ENCODE measurements around the gene TMC7.

TMC7 gene

GRCh38 chr16:18983565-18984434 lies at the start of gene TMC7:
TMC7 (plus strand) TSS chr16:18983934; CDS start chr16:18984064, 130 bp downstream.
- peak within 1 kb of the TSS; percentile 54 for H3K4me3 ChIP-seq (ENCODE audit: control insufficient read depth, low read depth, low read length)
- peak; percentile 90 for TF ChIP-seq CTCF (IDR thresholded peaks at IDR 0.05; ENCODE audit: control insufficient read depth, insufficient read depth, low read depth, low read length, missing control alignments)
- DNase-seq (ENCODE audit: low read depth): no peak

GRCh38 chr16:18936727-18937340 lies 46.9 kb upstream of the TMC7 start:
- DNase-seq (ENCODE audit: low read depth): no peak
- no peak overlapping the region for H3K4me3 ChIP-seq (ENCODE audit: control insufficient read depth, low read depth, low read length)
- TF ChIP-seq CTCF (IDR thresholded peaks at IDR 0.05; ENCODE audit: control insufficient read depth, insufficient read depth, low read depth, low read length, missing control alignments): no peak

- no peak for TF ChIP-seq CTCF (IDR thresholded peaks at IDR 0.05; ENCODE audit: control insufficient read depth, insufficient read depth, low read depth, low read length, missing control alignments)
- H3K4me3 ChIP-seq (ENCODE audit: control insufficient read depth, low read depth, low read length): no peak overlapping the region
- DNase-seq (ENCODE audit: low read depth): no peak
Observed at GRCh38 chr16:18937390-18937789, 46.3 kb upstream of the TMC7 start.

GRCh38 chr16:18938986-18939385 lies 44.7 kb upstream of the TMC7 start:
- no peak for DNase-seq (ENCODE audit: low read depth)
- no peak overlapping the region for H3K4me3 ChIP-seq (ENCODE audit: control insufficient read depth, low read depth, low read length)
- no peak for TF ChIP-seq CTCF (IDR thresholded peaks at IDR 0.05; ENCODE audit: control insufficient read depth, insufficient read depth, low read depth, low read length, missing control alignments)

- TF ChIP-seq CTCF (IDR thresholded peaks at IDR 0.05; ENCODE audit: control insufficient read depth, insufficient read depth, low read depth, low read length, missing control alignments): no peak
- no peak for DNase-seq (ENCODE audit: low read depth)
Observed at GRCh38 chr16:18941471-18941870, 42.3 kb upstream of the TMC7 start.

GRCh38 chr16:18942061-18942460 lies 41.7 kb upstream of the TMC7 start:
- DNase-seq (ENCODE audit: low read depth): no peak
- H3K4me3 ChIP-seq (ENCODE audit: control insufficient read depth, low read depth, low read length): no peak overlapping the region
- no peak for TF ChIP-seq CTCF (IDR thresholded peaks at IDR 0.05; ENCODE audit: control insufficient read depth, insufficient read depth, low read depth, low read length, missing control alignments)

More at GRCh38 chr16:18941471-18941870, 42.3 kb upstream of the TMC7 start:
- no peak overlapping the region for H3K4me3 ChIP-seq (ENCODE audit: control insufficient read depth, low read depth, low read length)

Measured in AG09309 (cell line).